NOMO-1 treated with DMSO at 0.1 percent for 48 hours (cell line): ENCODE measurements around the gene ARRB1.
"Not testable (repeated sequence)": the region's sequence is repeated elsewhere in the genome, so short reads cannot be mapped to it uniquely, and the experiment has no call there.

Experiments
- DNase-seq: peaks from one replicate; lab custom pipeline; 2025; ENCODE audit not compliant: unreplicated experiment; lab: John Stamatoyannopoulos, UW

Gene ARRB1

GRCh38 chr11:75344761-75345454 lies 6.6 kb downstream of the ARRB1 start:
- no peak for DNase-seq

GRCh38 chr11:75344186-75344585 lies 7.3 kb downstream of the ARRB1 start:
- DNase-seq = no peak

GRCh38 chr11:75342966-75343870 lies 8.2 kb downstream of the ARRB1 start:
- DNase-seq = no peak

GRCh38 chr11:75342231-75342918 lies 9.1 kb downstream of the ARRB1 start:
- DNase-seq = no peak

- no peak for DNase-seq
These were observed 9.8 kb downstream of the ARRB1 start for GRCh38 chr11:75341612-75342011.

- peak; percentile 24 for DNase-seq
These were observed 11.6 kb downstream of the ARRB1 start for GRCh38 chr11:75339685-75340409.

- no peak for DNase-seq
These were observed 12.8 kb downstream of the ARRB1 start for GRCh38 chr11:75338516-75339208.

- no peak for DNase-seq
These were observed 14.2 kb downstream of the ARRB1 start for GRCh38 chr11:75337195-75337654.

GRCh38 chr11:75334976-75335375 lies 16.5 kb downstream of the ARRB1 start:
- DNase-seq = no peak

GRCh38 chr11:75334402-75334891 lies 17.0 kb downstream of the ARRB1 start:
- DNase-seq = no peak

- no peak for DNase-seq
These were observed 17.7 kb downstream of the ARRB1 start for GRCh38 chr11:75333807-75334140.

- DNase-seq = no peak
These were observed 18.2 kb downstream of the ARRB1 start for GRCh38 chr11:75333022-75333806.

- DNase-seq = not testable (repeated sequence)
These were observed 19.7 kb downstream of the ARRB1 start for GRCh38 chr11:75331761-75332160.

GRCh38 chr11:75331304-75331703 lies 20.2 kb downstream of the ARRB1 start:
- DNase-seq = not testable (repeated sequence)

GRCh38 chr11:75330886-75331285 lies 20.6 kb downstream of the ARRB1 start:
- not testable (repeated sequence) for DNase-seq

- no peak for DNase-seq
These were observed 21.2 kb downstream of the ARRB1 start for GRCh38 chr11:75330291-75330690.

- peak; percentile 80 for DNase-seq
These were observed 22.8 kb downstream of the ARRB1 start for GRCh38 chr11:75328426-75329277.

- no peak for DNase-seq
These were observed 25.0 kb downstream of the ARRB1 start for GRCh38 chr11:75326439-75326810.
